NOMO-1 treated with dmso at 0.1 percent for 144 hours (cell line): ENCODE data around the gene TRPM2.

ENCODE experiments used
- DNase-seq: peaks from one replicate; lab custom pipeline; 2025; ENCODE audit not compliant: unreplicated experiment; lab: John Stamatoyannopoulos, UW

The TRPM2 gene

DNA sequence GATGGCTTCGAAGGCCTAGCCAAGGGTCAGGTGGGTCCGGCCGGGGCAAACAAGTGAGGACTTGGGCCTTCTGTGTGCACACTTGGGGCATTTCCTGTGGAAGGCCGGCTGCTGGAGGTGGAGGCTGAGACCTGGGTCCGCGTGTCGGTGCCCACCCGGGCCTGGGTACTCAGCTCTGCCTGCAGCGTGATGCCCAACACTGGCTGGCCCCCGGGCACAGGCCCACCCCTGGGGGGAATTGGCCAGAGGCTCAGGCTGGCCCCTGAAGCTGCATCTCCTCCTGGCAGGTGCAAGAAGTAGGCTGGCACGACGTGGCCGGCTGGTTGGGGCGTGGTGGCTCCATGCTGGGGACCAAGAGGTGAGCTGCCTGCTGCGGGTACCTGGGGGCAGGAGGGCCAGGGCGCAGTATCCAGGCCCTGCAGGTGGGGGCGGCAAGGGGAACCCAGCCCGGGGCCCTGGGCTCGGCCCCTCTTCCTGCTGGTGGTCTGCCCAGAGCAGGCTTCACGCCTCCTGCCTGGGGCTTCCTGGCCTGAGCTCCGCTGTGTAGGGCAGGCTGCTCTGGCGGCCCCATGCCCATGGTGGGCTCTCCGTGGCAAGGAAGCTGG, 31.5 kb upstream of the TRPM2 start:
- DNase-seq, result no peak

DNA sequence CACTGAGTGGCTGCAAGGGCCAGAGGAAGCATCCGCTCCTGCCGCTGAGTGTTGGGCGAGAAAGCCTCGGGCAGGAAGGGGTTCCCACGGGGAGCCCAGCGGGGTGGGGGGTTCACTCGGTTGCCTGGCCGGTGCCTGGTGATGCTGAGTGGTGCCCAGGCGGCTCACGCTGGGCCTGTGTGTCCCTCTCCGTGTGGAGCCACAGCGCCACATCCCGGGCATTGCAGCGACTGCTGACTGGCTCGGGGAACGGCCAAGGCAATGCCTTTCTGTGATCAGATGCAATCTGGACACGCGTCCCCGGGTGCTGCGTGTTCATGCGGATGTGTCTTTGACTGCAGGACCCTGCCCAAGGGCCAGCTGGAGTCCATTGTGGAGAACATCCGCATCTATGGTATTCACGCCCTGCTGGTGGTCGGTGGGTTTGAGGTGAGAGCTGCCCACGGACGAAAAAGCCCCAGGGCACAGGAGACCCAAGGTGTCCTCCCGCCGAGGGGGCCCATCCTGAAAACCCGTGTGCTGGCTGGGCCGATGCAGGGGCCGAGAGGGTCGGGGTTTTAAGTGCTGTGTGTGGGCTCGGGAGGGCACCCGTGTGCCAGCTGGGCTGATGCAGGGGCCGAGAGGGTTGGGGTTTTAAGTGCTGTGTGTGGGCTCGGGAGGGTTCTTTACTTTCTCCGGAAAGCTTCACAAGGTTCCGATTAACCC, 30.6 kb upstream of the TRPM2 start:
- no peak for DNase-seq

DNA sequence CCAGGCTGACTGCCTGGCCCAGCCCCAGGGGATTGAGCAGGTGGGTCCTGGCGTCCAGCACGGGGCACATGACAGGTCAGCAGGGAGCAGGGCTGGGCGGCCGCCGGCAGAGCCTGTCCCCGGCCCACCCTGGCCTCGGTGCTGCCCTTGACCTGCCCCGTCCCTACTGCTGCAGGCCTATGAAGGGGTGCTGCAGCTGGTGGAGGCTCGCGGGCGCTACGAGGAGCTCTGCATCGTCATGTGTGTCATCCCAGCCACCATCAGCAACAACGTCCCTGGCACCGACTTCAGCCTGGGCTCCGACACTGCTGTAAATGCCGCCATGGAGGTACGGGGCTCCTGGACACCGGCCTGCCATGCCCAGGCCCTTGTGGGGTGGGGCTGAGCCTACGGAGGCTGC, 29.8 kb upstream of the TRPM2 start:
- DNase-seq, result no peak

DNA sequence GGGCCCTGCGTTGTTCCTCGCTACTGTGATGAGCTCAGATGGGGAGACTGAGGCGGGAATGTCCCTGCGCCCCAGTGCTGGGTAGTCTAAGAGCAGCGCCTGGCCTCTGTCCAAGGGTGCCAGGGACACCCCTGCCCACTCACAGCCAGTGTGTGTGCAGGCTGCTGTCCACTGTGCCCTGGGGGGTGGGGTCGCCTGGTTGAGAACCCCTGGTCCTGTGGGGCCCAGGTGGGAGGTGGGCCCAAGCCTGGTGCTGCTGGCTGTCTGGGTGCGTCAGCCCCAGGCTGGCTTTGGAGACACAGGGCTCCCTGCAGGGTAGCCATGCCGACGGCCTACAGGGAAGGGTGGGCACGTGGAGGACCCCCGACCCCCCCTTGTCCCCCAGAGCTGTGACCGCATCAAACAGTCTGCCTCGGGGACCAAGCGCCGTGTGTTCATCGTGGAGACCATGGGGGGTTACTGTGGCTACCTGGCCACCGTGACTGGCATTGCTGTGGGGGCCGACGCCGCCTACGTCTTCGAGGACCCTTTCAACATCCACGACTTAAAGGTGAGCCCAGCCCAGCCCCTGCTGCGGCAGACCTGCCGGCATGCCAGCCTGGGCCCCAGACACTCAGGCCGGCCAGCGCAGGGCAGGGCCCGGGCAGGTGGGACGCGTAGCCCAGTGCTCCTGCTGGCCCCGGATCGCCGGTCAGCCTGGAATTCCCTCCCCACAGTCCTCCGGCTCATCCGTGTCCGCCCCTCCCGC, 29.1 kb upstream of the TRPM2 start:
- DNase-seq, result no peak

DNA sequence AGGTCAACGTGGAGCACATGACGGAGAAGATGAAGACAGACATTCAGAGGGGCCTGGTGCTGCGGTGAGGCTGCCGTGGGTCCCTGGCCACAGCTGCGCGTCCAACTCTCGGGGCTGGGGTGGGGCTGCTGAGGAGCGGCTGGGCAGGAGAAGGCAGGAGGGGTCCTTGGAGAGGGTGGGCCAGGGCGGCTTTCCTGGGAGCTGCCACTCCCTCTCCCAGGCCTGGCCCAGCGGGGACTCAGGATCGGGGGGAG, 28.6 kb upstream of the TRPM2 start:
- DNase-seq, result no peak

DNA sequence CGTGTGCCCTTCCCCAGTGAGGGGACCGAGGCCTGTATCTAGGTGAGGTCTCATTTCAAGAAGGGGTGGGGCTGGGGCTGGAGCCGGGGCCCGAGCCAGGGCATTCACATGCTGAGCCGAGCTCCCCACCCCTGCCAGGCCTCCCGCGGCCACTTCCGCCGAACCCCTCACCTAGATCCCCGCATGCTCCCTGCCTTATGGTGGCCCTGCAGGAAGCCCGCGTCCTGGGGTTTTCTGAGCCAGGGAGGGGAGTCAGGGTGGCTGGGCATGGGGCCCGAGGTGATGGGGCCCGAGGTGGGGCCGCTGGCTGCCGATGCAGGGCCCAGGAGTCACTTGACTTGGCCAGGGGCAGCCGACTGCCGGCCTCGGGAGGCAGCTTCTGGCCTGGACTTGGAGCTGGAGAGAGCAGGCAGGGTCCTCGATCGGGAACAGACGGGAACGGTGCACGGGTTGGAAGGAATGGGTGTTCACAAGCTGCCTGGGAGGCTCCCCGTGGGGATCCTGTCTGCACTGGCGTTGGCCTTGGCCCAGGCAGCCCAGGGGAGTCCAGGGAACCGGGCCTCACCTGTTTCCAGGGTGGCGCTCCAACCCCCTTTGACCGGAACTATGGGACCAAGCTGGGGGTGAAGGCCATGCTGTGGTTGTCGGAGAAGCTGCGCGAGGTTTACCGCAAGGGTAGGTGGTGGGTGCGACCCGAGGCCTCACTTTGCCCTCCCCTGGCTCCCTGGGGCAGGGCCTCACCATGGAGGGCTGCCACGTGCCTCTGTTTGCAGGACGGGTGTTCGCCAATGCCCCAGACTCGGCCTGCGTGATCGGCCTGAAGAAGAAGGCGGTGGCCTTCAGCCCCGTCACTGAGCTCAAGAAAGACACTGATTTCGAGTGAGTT, 27.8 kb upstream of the TRPM2 start:
- no peak for DNase-seq

DNA sequence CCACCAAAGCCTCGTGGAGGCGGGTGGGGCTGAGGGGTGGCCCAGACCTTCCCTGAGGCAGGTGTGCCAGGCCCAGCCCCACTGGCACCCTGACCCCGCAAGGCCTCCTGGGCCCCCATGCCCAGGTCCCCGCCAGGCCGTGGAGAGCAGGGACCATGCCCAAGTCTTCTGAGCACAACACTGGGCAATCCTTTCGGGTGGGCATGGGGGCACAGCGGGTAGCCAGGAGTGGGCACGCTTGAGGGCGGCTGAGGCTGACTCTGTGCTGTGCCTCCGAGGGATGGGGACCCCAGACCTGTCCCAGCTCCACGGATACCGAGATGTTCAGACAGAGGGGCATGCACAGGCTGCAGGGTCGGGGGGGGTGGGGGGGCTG, 27.2 kb upstream of the TRPM2 start:
- DNase-seq, result no peak

DNA sequence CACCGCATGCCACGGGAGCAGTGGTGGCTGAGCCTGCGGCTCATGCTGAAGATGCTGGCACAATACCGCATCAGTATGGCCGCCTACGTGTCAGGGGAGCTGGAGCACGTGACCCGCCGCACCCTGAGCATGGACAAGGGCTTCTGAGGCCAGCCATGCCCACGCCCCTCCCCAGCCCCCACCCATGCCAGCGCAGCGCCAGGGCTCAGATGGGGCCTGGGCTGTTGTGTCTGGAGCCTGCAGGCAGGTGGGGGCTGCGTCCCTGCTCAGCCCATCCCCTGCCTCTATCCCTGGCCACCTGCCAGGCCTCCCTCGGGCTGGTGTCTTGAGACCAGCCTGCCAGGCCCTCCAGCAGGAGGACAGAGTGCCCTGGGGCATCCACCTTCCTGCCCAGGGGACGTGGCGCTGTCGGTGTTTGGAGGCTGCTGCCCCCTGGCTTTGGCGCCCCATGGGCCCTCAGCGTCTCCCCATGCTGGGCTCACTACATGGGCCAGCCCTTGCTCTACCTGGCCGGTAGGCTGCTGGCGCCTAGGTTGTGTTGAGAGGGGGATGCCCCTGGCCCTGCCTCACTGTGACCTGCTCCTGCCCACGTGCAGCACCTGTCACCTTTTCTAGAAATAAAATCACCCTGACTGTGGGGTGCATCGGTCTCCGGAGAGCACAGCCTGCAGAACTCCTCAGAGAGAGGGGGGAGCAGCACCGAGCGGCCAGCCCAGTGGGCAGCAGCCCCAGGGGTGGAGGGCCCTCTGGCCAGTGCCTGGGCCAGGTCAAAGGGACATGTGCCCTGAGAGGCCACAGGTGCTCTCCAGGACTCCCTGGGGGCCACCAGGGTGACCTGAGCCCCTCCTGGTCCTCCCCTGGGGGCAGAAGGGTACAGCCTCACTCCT, 26.5 kb upstream of the TRPM2 start:
- DNase-seq, result no peak

DNA sequence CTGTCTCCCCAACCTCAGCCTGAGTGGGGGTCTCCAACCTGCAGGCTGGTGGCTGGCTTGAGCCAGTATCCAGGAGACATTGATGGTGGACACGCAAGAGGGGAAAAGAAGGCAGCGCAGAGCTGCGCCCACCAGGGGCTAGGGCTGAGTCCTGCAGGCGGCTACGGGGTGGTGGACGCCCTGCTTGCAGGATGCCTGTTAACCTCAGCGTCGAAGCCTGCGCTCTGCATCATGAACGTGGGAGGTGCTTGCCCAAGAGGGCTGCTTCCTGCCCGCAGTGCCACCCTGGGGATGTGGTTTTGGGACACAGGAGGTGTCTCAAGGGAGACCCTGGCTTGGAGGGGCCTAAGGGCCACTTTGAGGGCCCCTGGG, 25.8 kb upstream of the TRPM2 start:
- no peak for DNase-seq

DNA sequence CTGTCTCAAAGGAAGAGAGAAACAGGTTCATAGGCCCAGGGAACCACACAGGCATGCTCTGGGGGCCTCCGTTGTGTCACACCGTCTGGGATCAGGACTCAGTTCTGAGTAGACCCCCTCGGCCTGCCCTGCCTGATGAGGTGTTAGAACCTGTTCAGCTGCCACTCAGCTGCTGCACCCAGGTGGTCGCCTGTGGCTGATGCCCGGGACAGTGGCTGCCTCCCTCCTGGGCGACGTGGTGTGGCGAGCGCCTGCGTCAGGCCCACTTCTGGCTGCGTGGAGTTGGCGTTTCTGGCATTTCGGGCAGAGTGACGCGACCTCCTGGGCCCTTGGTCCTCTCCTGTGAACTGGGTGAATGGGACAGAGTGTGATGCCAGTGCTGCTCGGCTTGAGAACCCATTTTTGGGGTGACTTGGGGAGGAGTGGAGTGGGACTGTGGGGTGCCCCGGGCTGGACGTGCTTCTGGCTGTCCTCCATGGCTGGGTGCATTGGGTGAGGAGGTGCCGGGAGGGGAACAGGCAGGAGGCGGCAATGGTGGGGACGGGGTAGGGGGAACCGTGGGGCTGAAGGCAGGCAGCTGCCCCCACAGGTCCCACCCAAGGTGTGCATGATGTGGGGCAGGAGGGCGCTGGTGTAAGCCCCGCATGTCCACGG, 25.1 kb upstream of the TRPM2 start:
- DNase-seq, result no peak

DNA sequence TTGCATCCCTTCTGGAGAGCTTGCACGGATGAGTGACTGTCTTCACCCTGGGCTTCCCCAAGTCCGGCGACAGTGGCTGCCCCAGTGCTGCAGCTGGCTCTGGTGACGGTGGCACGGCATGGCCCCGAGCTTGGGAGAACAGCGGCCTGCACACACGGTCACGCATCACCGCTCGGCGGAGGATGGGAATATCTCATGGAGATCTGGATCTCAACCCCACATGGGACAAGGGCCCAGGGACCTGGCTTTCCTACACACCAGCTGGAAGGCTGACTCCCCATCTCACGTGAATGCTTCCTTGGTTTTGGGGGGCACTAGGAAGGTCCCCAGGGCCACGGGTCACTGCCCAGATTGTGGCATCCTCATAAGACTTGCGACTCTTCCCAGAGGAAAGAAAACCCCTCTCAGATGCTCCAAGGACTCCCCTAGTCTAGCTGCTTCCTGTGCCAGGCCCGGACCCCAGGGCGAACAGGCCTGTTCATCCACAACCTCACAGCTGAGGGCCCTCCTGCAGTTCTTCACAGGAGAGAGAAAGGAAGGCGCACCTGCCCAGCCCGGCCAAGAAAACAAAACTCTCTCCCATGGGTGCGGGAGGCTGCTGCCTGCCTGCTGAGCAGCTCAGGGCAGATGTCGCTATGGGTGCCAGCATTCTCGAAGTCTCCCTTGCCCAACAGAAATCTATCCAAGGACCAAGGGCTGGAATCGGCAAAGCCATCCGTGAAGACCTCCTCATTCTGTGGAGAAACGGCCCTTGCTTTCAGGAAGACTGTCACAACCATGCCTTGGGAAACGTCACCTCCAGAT, 24.1 kb upstream of the TRPM2 start:
- no peak for DNase-seq

DNA sequence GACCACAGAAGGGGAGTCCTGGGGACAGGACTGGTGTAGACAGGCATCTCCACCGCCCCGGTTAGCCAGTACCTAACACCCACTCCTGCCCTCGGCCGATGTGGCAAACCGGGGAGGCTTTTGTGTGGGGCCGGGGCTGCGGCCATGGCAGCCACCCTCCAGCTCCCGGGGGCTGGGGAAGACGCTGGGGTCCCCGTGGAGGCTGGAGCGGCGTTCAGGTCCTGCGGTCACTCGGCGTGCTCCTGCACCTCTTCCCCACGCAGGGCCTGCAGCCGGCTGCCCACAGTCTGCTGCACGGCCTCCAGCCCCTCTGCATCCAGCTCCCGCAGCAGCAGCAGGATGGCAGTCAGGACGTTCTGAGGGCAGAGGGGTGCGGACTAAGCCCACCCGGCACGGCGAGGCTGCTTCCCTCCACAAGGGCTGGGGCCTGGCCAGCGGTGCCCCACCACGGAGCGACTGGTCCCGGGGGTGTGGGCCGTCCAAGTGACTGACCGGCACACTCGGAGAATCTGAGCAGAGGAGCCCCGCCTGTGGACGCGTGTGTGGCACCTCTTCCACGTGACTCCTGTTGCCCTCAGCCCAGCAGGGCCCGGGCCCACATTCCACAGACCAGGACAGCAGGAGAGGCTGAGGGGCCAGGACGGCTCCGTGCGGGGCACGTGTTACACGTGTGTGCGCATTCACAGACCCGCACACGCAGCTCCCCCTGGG, 23.3 kb upstream of the TRPM2 start:
- DNase-seq, result no peak

DNA sequence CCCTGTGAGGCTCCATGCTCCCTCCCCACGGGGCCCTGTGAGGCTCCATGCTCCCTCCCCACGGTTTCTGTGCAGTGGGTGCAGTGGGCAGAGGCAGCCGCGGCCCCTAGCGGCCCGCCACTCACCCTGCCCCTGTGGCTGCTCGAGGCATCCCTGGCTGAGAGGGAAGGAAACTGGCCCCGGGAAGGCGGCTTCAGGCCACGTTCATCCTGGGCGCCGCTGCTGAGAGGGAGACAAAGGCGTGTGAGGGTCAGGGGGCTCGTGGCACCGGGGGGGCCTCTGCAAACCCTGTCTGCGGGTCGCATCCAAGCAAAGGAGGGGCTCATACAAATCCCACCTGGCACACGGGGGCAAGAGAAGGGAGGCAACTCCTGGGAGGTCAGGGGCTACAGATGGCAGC, 22.7 kb upstream of the TRPM2 start:
- DNase-seq, result no peak

DNA sequence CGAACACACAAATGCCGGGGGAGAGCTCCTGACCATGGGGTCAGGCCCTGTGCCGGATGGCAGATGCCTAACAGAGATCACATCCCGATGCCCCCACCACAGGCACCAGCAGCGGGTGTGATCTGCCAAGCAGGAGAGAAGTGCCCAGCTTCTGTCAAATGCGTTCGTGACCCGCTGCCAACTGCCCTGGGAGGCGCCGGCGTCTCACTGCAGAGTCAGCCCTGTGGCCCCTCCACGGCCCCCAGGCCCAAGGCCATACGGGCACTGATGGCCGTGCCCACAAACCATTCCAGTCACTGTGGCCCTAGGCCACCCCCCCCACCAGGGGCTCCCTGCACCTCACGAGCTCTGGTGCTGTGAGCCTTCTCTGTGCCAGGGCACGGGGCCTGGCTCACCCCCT, 22.2 kb upstream of the TRPM2 start:
- no peak for DNase-seq

DNA sequence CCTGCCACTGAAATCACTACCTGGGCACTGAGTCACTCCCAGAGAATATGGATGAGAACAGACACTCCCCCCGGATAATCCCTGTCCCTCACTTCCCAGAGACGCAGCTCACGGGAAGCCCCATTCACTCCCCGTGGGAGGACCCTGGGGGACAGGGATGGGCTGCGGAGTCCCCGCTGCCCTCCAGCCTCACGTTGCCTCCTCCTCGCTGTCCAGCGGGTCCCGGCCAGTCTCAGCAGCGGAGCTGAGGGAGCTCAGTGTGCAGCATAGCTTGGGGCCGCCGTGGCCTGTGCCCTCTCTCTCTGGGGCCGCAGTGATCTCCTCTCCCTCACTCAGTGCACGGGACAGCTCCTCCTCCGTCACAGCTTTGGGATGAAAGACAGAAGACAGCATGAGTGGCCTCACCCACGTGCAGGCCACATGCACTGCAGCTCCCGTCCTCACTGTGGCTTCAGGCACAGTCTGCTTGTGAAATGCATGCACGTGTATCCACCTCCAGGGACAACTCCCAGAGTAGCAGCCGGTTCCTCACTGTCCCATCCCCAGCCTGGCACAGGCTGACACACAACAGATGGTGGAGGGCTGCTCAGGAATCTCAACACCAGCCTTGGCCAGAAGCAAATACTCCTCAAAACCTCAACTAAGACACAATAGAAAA, 21.6 kb upstream of the TRPM2 start:
- no peak for DNase-seq

DNA sequence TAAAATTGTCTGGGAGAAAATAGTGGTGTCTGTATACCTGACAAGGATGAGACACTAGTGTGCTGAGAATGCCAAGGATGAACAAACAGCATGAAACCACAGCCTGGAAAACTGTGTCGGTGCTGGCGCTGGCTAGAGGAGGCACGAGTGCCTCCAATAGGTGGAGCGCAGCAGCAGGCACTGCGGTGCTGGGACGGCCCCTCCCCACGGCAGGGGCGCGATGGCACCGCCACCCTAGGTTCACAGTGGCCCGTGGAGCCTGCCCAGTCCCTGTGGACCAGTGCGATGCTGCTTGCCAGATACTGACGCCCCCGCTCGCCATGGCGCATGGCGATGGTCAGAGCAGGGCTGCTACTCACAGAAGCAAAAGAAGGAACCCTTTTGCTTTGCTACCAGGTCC, 21.0 kb upstream of the TRPM2 start:
- DNase-seq, result no peak

DNA sequence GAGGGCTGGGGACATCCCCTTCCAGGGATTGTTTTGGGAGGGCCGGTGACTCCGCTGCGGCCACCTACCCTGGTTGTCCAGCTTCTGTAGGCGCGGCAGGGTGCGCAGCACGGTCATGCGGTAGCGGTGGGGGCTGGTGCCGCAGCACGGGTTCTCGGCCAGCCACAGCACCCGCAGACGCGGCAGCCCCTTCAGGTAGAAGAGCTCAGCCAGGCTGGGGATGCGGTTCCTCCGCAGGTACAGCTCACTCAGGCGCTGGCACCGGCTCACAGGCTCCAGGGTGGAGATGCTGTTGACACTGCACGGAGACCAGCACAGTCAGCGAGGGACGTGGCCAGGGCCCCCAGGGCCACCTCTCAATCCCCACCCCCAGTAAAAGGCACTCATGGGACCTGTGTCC, 20.5 kb upstream of the TRPM2 start:
- no peak for DNase-seq

DNA sequence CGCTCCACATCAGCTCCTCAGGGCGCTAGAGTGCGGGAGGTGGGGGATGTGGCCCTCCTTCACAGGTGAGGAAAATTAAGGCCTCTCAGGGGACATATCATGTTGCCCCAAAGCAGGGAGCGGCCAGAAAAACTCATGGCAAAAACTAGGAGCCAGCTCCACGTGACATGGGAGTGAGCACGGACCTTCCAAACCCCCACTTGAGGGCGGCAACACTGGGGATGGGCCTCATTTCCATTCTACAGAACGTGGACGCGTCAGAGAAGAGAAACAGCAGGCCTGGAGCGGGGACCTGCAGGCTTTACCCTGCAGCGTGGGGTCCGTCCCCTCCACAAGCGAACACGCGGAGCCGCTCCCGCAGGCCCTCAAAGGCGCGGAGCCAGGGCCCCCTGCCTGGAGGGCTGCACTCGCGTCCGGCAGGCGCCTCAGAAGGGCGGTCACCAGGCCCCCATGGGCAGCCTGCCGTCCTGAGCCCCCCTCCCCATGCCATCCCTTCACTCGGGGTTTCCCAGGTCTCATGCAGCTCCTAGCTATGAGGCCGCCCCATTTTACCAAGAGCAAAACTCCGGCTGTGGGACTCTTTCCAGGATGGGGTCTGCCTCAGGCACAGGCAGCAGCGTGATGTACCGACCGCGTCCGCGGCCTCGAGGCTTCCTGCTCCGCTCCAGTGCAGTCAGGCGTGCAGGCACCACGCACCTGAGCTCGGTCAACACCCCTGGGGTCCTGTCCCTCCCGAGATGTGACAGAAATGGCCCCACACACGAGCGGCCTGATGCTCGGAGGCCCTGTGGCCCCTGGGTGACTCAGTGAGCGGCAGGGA, 19.7 kb upstream of the TRPM2 start:
- no peak for DNase-seq
